Peyer's patch (tissue), 4 donors: ENCODE data around the gene TRIM26. TPM values are rescaled to one million over a fixed set of nuclear protein-coding genes. Genes with fewer than 3 reads are reported as not detected.
A peak's percentile ranks its signal among the peaks of the same experiment; 100 is the strongest.
"Not testable (repeated sequence)": the region's sequence is repeated elsewhere in the genome, so short reads cannot be mapped to it uniquely, and the experiment has no call there.

Source experiments
- DNase-seq, 3 donors: peaks; one replicate each; pipeline ENCODE4 v3.0.0-alpha.2; 2017 to 2019
- H3K27ac ChIP-seq, 4 donors: fragments of 200-600 bp; sonication (generic); one replicate each; pipeline ENCODE4 v1.5.1; 2016 to 2019
- H3K27me3 ChIP-seq, 2 donors: fragments of 200-600 bp; sonication (generic); one replicate each; pipeline ENCODE4 v1.5.1; 2019
- H3K36me3 ChIP-seq, 3 donors: fragments of 200-600 bp; sonication (generic); one replicate each; pipeline ENCODE4 v1.5.1; 2016 to 2019
- H3K4me1 ChIP-seq, 4 donors: fragments of 200-600 bp; sonication (generic); one replicate each; pipeline ENCODE4 v1.5.1; 2016 to 2019
- H3K4me3 ChIP-seq, 4 donors: fragments of 200-600 bp; sonication (generic); 1 replicate in 3 of 4; 2 replicates in 1 of 4; pipeline ENCODE4 v1.5.1; 2016 to 2019; ENCODE audit warnings: mild to moderate bottlenecking in 1 of 4
- H3K9me3 ChIP-seq, 4 donors: fragments of 200-600 bp; sonication (generic); one replicate each; pipeline ENCODE4 v1.5.1; 2016 to 2019; ENCODE audit warnings: mild to moderate bottlenecking in 1 of 4
- CTCF ChIP-seq, 6 experiments: fragments of 450-650 bp in 4 of 6; fragments of 200-600 bp in 2 of 6; sonication (generic) in 1 of 6; IDR thresholded peaks; one replicate each; pipeline ENCODE4 v1.5.1; 2017 to 2019; ENCODE audit warnings: antibody characterized with exemption in 6 of 6, mild to moderate bottlenecking in 3 of 6, moderate library complexity in 1 of 6
- POLR2A ChIP-seq, 2 donors: fragments of 450-650 bp; IDR thresholded peaks; one replicate each; pipeline ENCODE4 v1.5.1; 2017; ENCODE audit warnings: antibody characterized with exemption in 2 of 2, mild to moderate bottlenecking in 2 of 2, moderate library complexity in 2 of 2
- total RNA-seq, 4 donors: library from RNA; depleted of rRNA; stranded (reverse); fragments of >200 nt; gene quantifications; one replicate each; pipeline ENCODE4 v1.1.0, GENCODE V29; 2016

Gene TRIM26
- total RNA-seq, 4 donors from 2014 or later, result 65.9 to 175 (median 90.5) TPM

- TF ChIP-seq POLR2A (IDR thresholded peaks at IDR 0.05), result no peak
- TF ChIP-seq CTCF (IDR thresholded peaks at IDR 0.05), result no peak
- Histone ChIP-seq H3K27ac (no peak overlapping the region), H3K4me1 (peaks cover 0 to 6% (median 0%) of the 10 kb centered on the region in 4 donors), H3K36me3 (peaks cover 0 to 18% (median 0%) of the 10 kb centered on the region in 3 donors), H3K9me3 (no peaks in the 10 kb centered on the region), H3K27me3 (no peaks in the 10 kb centered on the region), H3K4me3 (no peak overlapping the region)
- DNase-seq, result no peak
Observed at GRCh38 chr6:30167101-30167500, 46.1 kb downstream of the TRIM26 start.

GRCh38 chr6:30165238-30165637 is 48.0 kb downstream of the TRIM26 start:
- H3K9me3 ChIP-seq, H3K4me1 ChIP-seq, DNase-seq, H3K27me3 ChIP-seq, H3K27ac ChIP-seq: not testable (repeated sequence)
- Histone ChIP-seq H3K36me3 (peaks cover 0 to 18% (median 0%) of the 10 kb centered on the region in 3 donors), H3K4me3 (peak overlapping the region in 2 of 4 donors; percentile 57 to 78)

GRCh38 chr6:30164714-30165113 is 48.5 kb downstream of the TRIM26 start:
- Histone ChIP-seq H3K27ac (peak overlapping the region in 3 of 4 donors; percentile 75 to 99 (median 91)), H3K4me1 (no peaks in the 10 kb centered on the region), H3K9me3 (no peaks in the 10 kb centered on the region), H3K27me3 (no peaks in the 10 kb centered on the region), H3K36me3 (peaks cover 0 to 18% (median 0%) of the 10 kb centered on the region in 3 donors), H3K4me3 (peak overlapping the region in 3 of 4 donors; percentile 35 to 78 (median 57))
- no peak for DNase-seq
- no peak for TF ChIP-seq POLR2A (IDR thresholded peaks at IDR 0.05)
- no peak for TF ChIP-seq CTCF (IDR thresholded peaks at IDR 0.05)

- DNase-seq, result no peak
- H3K27ac ChIP-seq, result peak overlapping the region in 3 of 4 donors; percentile 75 to 99 (median 91)
- H3K36me3 ChIP-seq, result peaks cover 0 to 18% (median 0%) of the 10 kb centered on the region in 3 donors
- no peaks in the 10 kb centered on the region for H3K9me3 ChIP-seq
- H3K4me1 ChIP-seq, result no peaks in the 10 kb centered on the region
- TF ChIP-seq POLR2A (IDR thresholded peaks at IDR 0.05) (no peak), CTCF (IDR thresholded peaks at IDR 0.05) (no peak)
- H3K27me3 ChIP-seq, result no peaks in the 10 kb centered on the region
- peak overlapping the region in 3 of 4 donors; percentile 35 to 78 (median 57) for H3K4me3 ChIP-seq
Observed at GRCh38 chr6:30163918-30164654, 49.1 kb downstream of the TRIM26 start.

- peak in 2 of 3 donors; percentile 91 to 93 for DNase-seq
- H3K27ac ChIP-seq, result peak within 1 kb of the TSS in 3 of 4 donors; percentile 75 to 99 (median 91)
Observed at GRCh38 chr6:30163090-30163917, 49.9 kb downstream of the TRIM26 start, which contains the start of gene TRIM15. TSS of gene TRIM15 (plus strand) at chr6:30163546. CDS start at chr6:30163685, 139 bp downstream.

More at GRCh38 chr6:30163090-30163917, 49.9 kb downstream of the TRIM26 start, which contains the start of gene TRIM15:
- no peaks in the 10 kb centered on the region for H3K9me3 ChIP-seq
- no peaks in the 10 kb centered on the region for H3K27me3 ChIP-seq
- peak; percentile 65 to 90 for TF ChIP-seq POLR2A (IDR thresholded peaks at IDR 0.05)
- peak in 3 of 6 experiments; percentile 15 to 20 (median 16) for TF ChIP-seq CTCF (IDR thresholded peaks at IDR 0.05)
- H3K4me1 ChIP-seq, result no peaks in the 10 kb centered on the region
- H3K36me3 ChIP-seq, result peaks cover 0 to 14% (median 0%) of the 10 kb centered on the region in 3 donors
- H3K4me3 ChIP-seq, result peak within 1 kb of the TSS in 3 of 4 donors; percentile 35 to 78 (median 57)
